ENCODE measurements around the gene GATA1. TPM values are rescaled to one million over a fixed set of nuclear protein-coding genes. Genes with fewer than 3 reads are reported as not detected.
A peak's percentile ranks its signal among the peaks of the same experiment; 100 is the strongest.

GATA1 gene
- total RNA-seq, 1 donor from 2014 or later, result not detected

DNA sequence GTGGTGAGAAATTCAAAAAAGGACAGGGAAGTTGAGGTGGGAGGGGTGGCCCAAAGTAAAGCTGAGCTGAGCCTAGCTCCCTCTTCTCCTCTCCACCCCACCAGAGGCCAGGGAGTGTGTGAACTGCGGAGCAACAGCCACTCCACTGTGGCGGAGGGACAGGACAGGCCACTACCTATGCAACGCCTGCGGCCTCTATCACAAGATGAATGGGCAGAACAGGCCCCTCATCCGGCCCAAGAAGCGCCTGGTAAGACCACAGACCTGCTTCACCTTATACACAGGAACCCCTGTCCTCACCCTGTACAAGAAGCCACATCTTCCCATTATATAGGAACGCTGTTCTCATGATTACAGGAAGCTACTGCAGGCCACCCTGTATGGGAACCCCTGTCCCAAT, 5.8 kb downstream of the GATA1 start:
- TF ChIP-seq, protein P1, sequence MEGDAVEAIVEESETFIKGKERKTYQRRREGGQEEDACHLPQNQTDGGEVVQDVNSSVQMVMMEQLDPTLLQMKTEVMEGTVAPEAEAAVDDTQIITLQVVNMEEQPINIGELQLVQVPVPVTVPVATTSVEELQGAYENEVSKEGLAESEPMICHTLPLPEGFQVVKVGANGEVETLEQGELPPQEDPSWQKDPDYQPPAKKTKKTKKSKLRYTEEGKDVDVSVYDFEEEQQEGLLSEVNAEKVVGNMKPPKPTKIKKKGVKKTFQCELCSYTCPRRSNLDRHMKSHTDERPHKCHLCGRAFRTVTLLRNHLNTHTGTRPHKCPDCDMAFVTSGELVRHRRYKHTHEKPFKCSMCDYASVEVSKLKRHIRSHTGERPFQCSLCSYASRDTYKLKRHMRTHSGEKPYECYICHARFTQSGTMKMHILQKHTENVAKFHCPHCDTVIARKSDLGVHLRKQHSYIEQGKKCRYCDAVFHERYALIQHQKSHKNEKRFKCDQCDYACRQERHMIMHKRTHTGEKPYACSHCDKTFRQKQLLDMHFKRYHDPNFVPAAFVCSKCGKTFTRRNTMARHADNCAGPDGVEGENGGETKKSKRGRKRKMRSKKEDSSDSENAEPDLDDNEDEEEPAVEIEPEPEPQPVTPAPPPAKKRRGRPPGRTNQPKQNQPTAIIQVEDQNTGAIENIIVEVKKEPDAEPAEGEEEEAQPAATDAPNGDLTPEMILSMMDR (IDR thresholded peaks at IDR 0.05; ENCODE audit: partially characterized antibody, unreplicated experiment), result no peak
- no peak for DNase-seq
- H3K4me3 Mint-ChIP-seq (ENCODE audit: unreplicated experiment), result no peak overlapping the region
- no peaks in the 10 kb centered on the region for H3K36me3 Mint-ChIP-seq (ENCODE audit: unreplicated experiment)
- H3K27me3 Mint-ChIP-seq (ENCODE audit: unreplicated experiment), result no peaks in the 10 kb centered on the region
- peaks cover 5% of the 10 kb centered on the region for H3K9me3 Mint-ChIP-seq (ENCODE audit: unreplicated experiment)
- H3K27ac Mint-ChIP-seq (ENCODE audit: unreplicated experiment), result no peak overlapping the region
- peaks cover 5% of the 10 kb centered on the region for H3K4me1 Mint-ChIP-seq (ENCODE audit: low read depth, unreplicated experiment)

DNA sequence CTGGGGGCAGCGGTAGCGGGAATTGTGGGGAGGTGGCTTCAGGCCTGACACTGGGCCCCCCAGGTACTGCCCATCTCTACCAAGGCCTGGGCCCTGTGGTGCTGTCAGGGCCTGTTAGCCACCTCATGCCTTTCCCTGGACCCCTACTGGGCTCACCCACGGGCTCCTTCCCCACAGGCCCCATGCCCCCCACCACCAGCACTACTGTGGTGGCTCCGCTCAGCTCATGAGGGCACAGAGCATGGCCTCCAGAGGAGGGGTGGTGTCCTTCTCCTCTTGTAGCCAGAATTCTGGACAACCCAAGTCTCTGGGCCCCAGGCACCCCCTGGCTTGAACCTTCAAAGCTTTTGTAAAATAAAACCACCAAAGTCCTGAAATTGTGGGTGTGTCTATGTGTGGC, 7.5 kb downstream of the GATA1 start:
- Mint-ChIP-seq H3K4me3 (ENCODE audit: unreplicated experiment) (no peak overlapping the region), H3K27me3 (ENCODE audit: unreplicated experiment) (no peaks in the 10 kb centered on the region), H3K9me3 (ENCODE audit: unreplicated experiment) (peaks cover 5% of the 10 kb centered on the region), H3K36me3 (ENCODE audit: unreplicated experiment) (no peaks in the 10 kb centered on the region), H3K27ac (ENCODE audit: unreplicated experiment) (no peak overlapping the region), H3K4me1 (ENCODE audit: low read depth, unreplicated experiment) (peaks cover 3% of the 10 kb centered on the region)
- TF ChIP-seq, protein P1 (IDR thresholded peaks at IDR 0.05; ENCODE audit: partially characterized antibody, unreplicated experiment), result no peak
- no peak for DNase-seq

DNA sequence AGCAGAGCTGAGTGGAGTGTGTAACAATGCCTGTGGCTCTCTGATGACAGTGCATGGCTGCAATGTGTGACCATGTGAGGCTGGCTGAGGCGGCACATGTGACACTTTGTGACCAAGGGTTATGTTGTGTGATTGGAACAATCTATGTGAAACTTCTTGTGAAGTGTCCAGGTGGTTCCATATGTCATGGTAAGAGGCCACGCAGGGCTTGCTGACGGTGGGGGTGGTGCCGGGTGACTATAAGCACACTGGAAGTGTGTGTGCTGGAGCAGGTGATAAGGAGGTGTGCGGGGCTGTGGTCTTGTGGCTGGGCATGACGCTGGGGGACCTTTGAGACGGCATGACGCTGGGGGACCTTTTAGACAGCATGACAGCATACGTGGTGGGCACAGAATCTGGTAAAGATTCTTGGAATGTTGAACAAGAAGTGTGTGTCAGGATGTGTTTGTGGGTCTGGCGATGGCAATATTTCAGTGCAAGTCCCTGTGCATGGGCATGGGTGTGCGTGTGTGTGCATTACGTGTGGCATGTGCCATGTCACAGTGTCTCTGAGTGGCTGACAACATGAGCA, 8.0 kb downstream of the GATA1 start:
- H3K9me3 Mint-ChIP-seq (ENCODE audit: unreplicated experiment), result peaks cover 5% of the 10 kb centered on the region
- DNase-seq, result no peak
- TF ChIP-seq, protein P1 (IDR thresholded peaks at IDR 0.05; ENCODE audit: partially characterized antibody, unreplicated experiment), result no peak
- peak overlapping the region; percentile 28 for H3K27ac Mint-ChIP-seq (ENCODE audit: unreplicated experiment)
- peaks cover 3% of the 10 kb centered on the region for H3K4me1 Mint-ChIP-seq (ENCODE audit: low read depth, unreplicated experiment)
- H3K27me3 Mint-ChIP-seq (ENCODE audit: unreplicated experiment), result no peaks in the 10 kb centered on the region
- H3K36me3 Mint-ChIP-seq (ENCODE audit: unreplicated experiment), result no peaks in the 10 kb centered on the region
- H3K4me3 Mint-ChIP-seq (ENCODE audit: unreplicated experiment), result no peak overlapping the region

DNA sequence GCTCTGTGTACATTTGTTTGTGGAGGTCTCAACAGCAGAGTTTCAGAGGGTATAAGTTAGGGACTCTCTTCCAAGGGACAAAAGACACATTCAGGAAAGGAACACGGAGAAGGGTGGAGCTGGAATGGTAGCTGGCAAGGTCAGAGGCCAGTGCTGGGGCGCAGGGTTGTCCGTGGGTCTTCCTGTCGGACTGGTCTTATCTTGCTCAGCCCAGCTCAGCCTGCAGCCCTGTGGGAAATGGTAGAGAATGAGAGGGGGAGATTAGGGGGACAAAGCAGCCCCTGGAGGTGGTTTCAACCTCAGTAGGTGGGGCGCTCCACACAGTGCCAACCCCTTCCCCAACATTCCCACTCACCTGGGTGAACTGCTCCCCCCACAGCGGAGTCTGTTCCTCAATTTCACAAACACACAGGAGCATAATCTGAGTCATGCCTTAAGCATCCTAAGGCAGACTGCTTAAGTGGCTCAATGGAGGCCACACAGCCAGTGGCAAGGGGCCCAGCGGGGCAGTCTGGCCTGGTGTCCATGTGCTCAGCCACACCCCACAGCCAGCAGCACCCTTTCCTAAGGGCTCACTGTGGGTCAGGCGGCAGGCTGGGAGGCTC, 8.6 kb downstream of the GATA1 start:
- Mint-ChIP-seq H3K4me1 (ENCODE audit: low read depth, unreplicated experiment) (peaks cover 3% of the 10 kb centered on the region), H3K27me3 (ENCODE audit: unreplicated experiment) (no peaks in the 10 kb centered on the region), H3K36me3 (ENCODE audit: unreplicated experiment) (no peaks in the 10 kb centered on the region), H3K9me3 (ENCODE audit: unreplicated experiment) (peaks cover 5% of the 10 kb centered on the region), H3K27ac (ENCODE audit: unreplicated experiment) (no peak overlapping the region), H3K4me3 (ENCODE audit: unreplicated experiment) (no peak overlapping the region)
- TF ChIP-seq, protein P1 (IDR thresholded peaks at IDR 0.05; ENCODE audit: partially characterized antibody, unreplicated experiment), result no peak
- DNase-seq, result no peak

DNA sequence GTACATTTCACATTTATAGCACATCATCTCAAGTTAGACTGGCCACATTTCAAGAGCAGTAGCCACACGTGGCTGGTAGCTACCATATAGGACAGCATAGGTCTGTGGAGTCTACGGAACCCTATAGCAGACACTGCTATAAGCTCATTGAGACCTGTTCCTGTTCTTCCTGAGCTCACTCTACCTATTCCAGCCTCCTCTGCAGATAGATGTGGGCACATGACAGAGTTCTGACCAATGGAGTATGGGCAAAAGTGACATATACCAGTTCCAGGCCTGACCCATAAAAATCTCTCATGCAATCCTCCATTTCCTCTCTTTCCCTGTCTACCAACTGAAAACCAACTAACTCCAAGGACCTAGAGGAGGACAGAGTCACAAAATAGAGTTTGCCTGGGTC, 11.9 kb downstream of the GATA1 start:
- TF ChIP-seq, protein P1 (IDR thresholded peaks at IDR 0.05; ENCODE audit: partially characterized antibody, unreplicated experiment), result no peak
- DNase-seq, result no peak
- peaks cover 6% of the 10 kb centered on the region for H3K27me3 Mint-ChIP-seq (ENCODE audit: unreplicated experiment)
- H3K4me3 Mint-ChIP-seq (ENCODE audit: unreplicated experiment), result no peak overlapping the region
- no peak overlapping the region for H3K27ac Mint-ChIP-seq (ENCODE audit: unreplicated experiment)
- peaks cover 3% of the 10 kb centered on the region for H3K4me1 Mint-ChIP-seq (ENCODE audit: low read depth, unreplicated experiment)
- H3K9me3 Mint-ChIP-seq (ENCODE audit: unreplicated experiment), result peaks cover 12% of the 10 kb centered on the region
- no peaks in the 10 kb centered on the region for H3K36me3 Mint-ChIP-seq (ENCODE audit: unreplicated experiment)
